Neutrophil (primary cell): Measurements from ENCODE around the gene ANKRD29.

Experiments
- H3K27ac ChIP-seq: fragments of 200-600 bp; sonication (generic); 2 replicates; pipeline ENCODE4 v1.5.1; 2016; ENCODE audit warnings: mild to moderate bottlenecking, moderate library complexity
- H3K27me3 ChIP-seq: fragments of 200-600 bp; sonication (generic); 2 replicates; pipeline ENCODE4 v1.6.0; 2016; ENCODE audit warnings: mild to moderate bottlenecking
- H3K36me3 ChIP-seq: fragments of 200-600 bp; sonication (generic); 2 replicates; pipeline ENCODE4 v1.5.1; 2017
- H3K4me1 ChIP-seq, 2 experiments: fragments of 200-600 bp in 1 of 2; sonication (generic) in 1 of 2; 1 replicate in 1 of 2; 2 replicates in 1 of 2; pipeline versions ENCODE4 v1.5.1 to v1.6.1; 2013 to 2016; ENCODE audit warnings: low read depth in 1 of 2, low read length in 1 of 2, mild to moderate bottlenecking in 1 of 2, moderate library complexity in 1 of 2; ENCODE audit not compliant: control insufficient read depth in 1 of 2, insufficient read depth in 1 of 2
- H3K4me3 ChIP-seq, 2 experiments: fragments of 200-600 bp in 1 of 2; sonication (generic) in 1 of 2; 1 replicate in 1 of 2; 2 replicates in 1 of 2; pipeline ENCODE4 v1.5.1; 2013 to 2016; ENCODE audit warnings: low read depth in 1 of 2, low read length in 1 of 2, mild to moderate bottlenecking in 1 of 2, moderate library complexity in 1 of 2
- H3K9me3 ChIP-seq: fragments of 200-600 bp; sonication (generic); 2 replicates; pipeline ENCODE4 v1.5.1; 2016
- CTCF ChIP-seq: fragments of 200-600 bp; sonication (generic); IDR thresholded peaks from 2 replicates; pipeline ENCODE4 v1.5.1; 2016; ENCODE audit warnings: antibody characterized with exemption

ANKRD29 gene

GRCh38 chr18:23552505-23552904, 110.2 kb downstream of the ANKRD29 start:
- TF ChIP-seq CTCF = no peak
- H3K4me3 ChIP-seq = no peak overlapping the region
- H3K4me1 ChIP-seq = no peaks in the 10 kb centered on the region
- no peaks in the 10 kb centered on the region for H3K27me3 ChIP-seq
- peaks cover 88% of the 10 kb centered on the region for H3K36me3 ChIP-seq
- H3K27ac ChIP-seq = no peak overlapping the region
- H3K9me3 ChIP-seq = no peaks in the 10 kb centered on the region

- H3K9me3 ChIP-seq = no peaks in the 10 kb centered on the region
- H3K36me3 ChIP-seq = peaks cover 88% of the 10 kb centered on the region
- TF ChIP-seq CTCF = no peak
- no peaks in the 10 kb centered on the region for H3K27me3 ChIP-seq
- H3K27ac ChIP-seq = no peak overlapping the region
- H3K4me1 ChIP-seq = no peaks in the 10 kb centered on the region
- H3K4me3 ChIP-seq = no peak overlapping the region
These were observed 110.7 kb downstream of the ANKRD29 start for GRCh38 chr18:23551978-23552377.

GRCh38 chr18:23550898-23551297, 111.8 kb downstream of the ANKRD29 start:
- no peak for TF ChIP-seq CTCF
- Histone ChIP-seq H3K9me3 (no peaks in the 10 kb centered on the region), H3K27ac (no peak overlapping the region), H3K36me3 (peaks cover 85% of the 10 kb centered on the region), H3K4me3 (no peak overlapping the region), H3K27me3 (no peaks in the 10 kb centered on the region), H3K4me1 (no peaks in the 10 kb centered on the region)
